Measurements from ENCODE around the gene PCCA. TPM values are rescaled to one million over a fixed set of nuclear protein-coding genes. Genes with fewer than 3 reads are reported as not detected.

Gene PCCA
- total RNA-seq, 4 donors from 2014 or later = 29.5 to 55.5 (median 38.3) TPM

DNA sequence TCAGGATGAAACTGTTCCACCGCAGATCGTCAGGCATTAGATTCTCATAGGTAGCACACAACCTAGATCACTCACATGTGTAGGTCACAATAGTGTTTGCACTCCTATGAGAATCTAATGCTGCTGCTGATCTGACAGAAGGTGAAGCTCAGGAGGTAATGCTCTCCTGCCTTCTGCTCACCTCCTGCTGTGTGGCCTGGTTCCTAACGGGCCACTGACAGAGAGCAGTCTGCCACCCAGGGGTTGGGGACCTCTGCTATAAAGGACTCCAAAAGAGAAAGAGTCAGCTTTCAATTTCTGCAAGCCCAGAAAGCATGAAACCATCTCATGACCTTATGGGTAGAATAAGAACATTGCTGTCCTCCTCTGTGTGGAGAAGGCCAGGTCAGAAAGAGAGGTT lies 43.5 kb upstream of the PCCA start:
- Histone ChIP-seq H3K4me1 (no peaks in the 10 kb centered on the region), H3K4me3 (no peak overlapping the region), H3K9me3 (no peaks in the 10 kb centered on the region), H3K27ac (no peak overlapping the region), H3K27me3 (no peaks in the 10 kb centered on the region), H3K36me3 (no peaks in the 10 kb centered on the region)
- no peak for DNase-seq (ENCODE audit: low spot score in 2 of 2)
- TF ChIP-seq, protein P1, sequence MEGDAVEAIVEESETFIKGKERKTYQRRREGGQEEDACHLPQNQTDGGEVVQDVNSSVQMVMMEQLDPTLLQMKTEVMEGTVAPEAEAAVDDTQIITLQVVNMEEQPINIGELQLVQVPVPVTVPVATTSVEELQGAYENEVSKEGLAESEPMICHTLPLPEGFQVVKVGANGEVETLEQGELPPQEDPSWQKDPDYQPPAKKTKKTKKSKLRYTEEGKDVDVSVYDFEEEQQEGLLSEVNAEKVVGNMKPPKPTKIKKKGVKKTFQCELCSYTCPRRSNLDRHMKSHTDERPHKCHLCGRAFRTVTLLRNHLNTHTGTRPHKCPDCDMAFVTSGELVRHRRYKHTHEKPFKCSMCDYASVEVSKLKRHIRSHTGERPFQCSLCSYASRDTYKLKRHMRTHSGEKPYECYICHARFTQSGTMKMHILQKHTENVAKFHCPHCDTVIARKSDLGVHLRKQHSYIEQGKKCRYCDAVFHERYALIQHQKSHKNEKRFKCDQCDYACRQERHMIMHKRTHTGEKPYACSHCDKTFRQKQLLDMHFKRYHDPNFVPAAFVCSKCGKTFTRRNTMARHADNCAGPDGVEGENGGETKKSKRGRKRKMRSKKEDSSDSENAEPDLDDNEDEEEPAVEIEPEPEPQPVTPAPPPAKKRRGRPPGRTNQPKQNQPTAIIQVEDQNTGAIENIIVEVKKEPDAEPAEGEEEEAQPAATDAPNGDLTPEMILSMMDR (IDR thresholded peaks at IDR 0.05) = no peak
- TF ChIP-seq EP300 (IDR thresholded peaks at IDR 0.05) (no peak), POLR2A (IDR thresholded peaks at IDR 0.05) (no peak)
- 83 to 91% methylated on average over 3 of the region's 3 CpGs for WGBS, 2 donors

DNA sequence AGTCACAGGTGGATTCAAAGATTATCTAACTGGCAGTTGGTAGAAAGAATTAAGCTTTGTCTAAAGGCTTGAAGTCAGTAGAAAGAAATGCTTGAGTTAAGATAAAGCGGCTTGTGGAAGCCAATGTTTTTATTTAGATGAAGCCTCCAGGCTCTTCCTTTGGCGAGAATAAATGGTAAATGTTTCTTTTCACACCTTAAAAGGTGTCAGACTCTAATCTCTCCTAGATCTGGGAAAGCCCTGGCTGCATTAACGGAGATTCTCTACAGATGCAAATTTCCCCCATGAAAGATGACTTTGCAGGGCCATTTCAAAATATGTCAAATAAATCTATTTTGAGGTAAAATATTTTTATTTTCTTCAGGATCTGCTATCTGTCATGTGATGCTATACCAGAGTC lies 37.8 kb upstream of the PCCA start:
- no peak for DNase-seq (ENCODE audit: low spot score in 2 of 2)
- WGBS, 2 donors = 66 to 74% methylated on average over 3 of the region's 3 CpGs

DNA sequence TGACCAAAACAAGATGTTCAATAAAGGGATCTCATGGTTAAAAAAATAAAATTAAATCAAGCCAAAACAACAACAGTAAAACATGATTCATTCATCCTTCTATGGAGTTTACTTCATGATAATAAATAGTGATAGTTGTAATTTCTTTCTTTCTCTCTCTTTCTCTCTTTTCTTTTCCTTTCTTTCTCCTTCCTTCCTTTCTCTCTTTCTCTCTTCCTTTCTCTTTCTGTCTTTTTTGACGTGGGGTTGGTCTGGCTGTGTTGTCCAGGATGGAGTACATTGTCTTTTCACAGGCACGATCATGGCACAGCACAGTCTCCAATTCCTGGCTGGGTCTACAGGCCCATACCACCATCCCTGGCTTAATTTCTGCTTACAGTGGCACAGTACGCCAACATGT lies 29.1 kb upstream of the PCCA start:
- no peak for DNase-seq (ENCODE audit: low spot score in 2 of 2)
- Histone ChIP-seq H3K27ac (no peak overlapping the region), H3K27me3 (no peaks in the 10 kb centered on the region), H3K36me3 (no peaks in the 10 kb centered on the region), H3K4me1 (no peaks in the 10 kb centered on the region), H3K4me3 (no peak overlapping the region), H3K9me3 (peaks cover 0 to 16% (median 0%) of the 10 kb centered on the region in 4 donors)
- TF ChIP-seq EP300 (IDR thresholded peaks at IDR 0.05) (no peak), POLR2A (IDR thresholded peaks at IDR 0.05) (no peak)
- TF ChIP-seq, protein P1 (IDR thresholded peaks at IDR 0.05) = no peak
- whole genome bisulfite sequencing, 2 donors = 94 to 95% methylated on average over 3 of the region's 3 CpGs

More for the DNA sequence above, 37.8 kb upstream of the PCCA start:
- Histone ChIP-seq H3K4me3 (no peak overlapping the region), H3K27ac (no peak overlapping the region), H3K9me3 (no peaks in the 10 kb centered on the region), H3K27me3 (no peaks in the 10 kb centered on the region), H3K36me3 (no peaks in the 10 kb centered on the region), H3K4me1 (no peaks in the 10 kb centered on the region)
- TF ChIP-seq POLR2A (IDR thresholded peaks at IDR 0.05) (no peak), EP300 (IDR thresholded peaks at IDR 0.05) (no peak)
- TF ChIP-seq, protein P1 (IDR thresholded peaks at IDR 0.05) = no peak

DNA sequence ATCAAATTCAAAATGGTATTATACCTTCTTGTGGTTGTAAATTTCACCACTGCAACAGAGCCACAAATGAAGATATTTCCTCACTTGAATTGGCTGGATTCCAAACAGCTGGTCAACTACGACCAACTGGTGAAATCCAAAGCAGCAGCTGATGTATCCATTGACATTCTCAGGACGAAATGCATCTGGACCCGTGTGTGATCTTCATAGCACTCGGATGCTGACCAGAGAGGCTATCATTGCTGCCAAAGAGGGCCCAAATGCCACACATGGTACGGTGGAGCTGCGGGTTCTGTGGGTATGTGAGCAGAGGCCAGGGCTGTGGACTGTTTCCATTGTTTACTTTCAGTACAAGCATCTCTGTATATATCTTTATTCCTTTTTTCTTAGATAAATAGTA lies 25.6 kb upstream of the PCCA start:
- Histone ChIP-seq H3K4me1 (no peaks in the 10 kb centered on the region), H3K4me3 (no peak overlapping the region), H3K36me3 (no peaks in the 10 kb centered on the region), H3K9me3 (peaks cover 0 to 16% (median 0%) of the 10 kb centered on the region in 4 donors), H3K27ac (no peak overlapping the region), H3K27me3 (no peaks in the 10 kb centered on the region)
- WGBS, 2 donors = 74% methylated on average over 6 of the region's 6 CpGs
- TF ChIP-seq EP300 (IDR thresholded peaks at IDR 0.05) = no peak
- TF ChIP-seq, protein P1 (IDR thresholded peaks at IDR 0.05) = no peak
- no peak for TF ChIP-seq POLR2A (IDR thresholded peaks at IDR 0.05)
- DNase-seq (ENCODE audit: low spot score in 2 of 2) = no peak

DNA sequence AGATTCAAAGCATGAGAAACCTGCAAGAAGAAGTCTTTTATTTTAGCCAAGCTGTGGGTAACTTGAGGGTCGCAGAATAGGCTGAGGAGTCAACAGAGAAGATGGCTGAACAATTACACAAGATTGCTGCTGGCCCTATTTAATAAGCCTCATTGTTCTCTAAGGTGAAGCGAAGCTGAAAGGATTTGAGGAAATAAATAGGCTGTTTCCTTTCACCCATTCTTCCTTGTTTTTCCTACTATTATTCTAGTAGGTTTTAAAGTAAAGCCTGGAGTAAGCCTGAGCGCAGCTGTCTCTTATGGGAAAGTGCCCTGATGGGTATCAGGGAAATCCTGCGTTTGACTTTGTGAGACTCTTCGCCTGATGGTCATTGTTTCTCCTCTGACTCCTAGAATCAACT lies 25.0 kb upstream of the PCCA start:
- 77 to 80% methylated on average over 5 of the region's 5 CpGs for WGBS, 2 donors
- Histone ChIP-seq H3K27me3 (no peaks in the 10 kb centered on the region), H3K9me3 (peaks cover 0 to 16% (median 0%) of the 10 kb centered on the region in 4 donors), H3K27ac (no peak overlapping the region), H3K4me1 (no peaks in the 10 kb centered on the region), H3K36me3 (no peaks in the 10 kb centered on the region), H3K4me3 (no peak overlapping the region)
- TF ChIP-seq EP300 (IDR thresholded peaks at IDR 0.05) = no peak
- TF ChIP-seq POLR2A (IDR thresholded peaks at IDR 0.05) = no peak
- TF ChIP-seq, protein P1 (IDR thresholded peaks at IDR 0.05) = no peak
- no peak for DNase-seq (ENCODE audit: low spot score in 2 of 2)

Measured in tibial nerve (tissue), 4 donors.